ENCODE measurements around the gene HS2ST1.
A peak's percentile ranks its signal among the peaks of the same experiment; 100 is the strongest.
"Not testable (repeated sequence)": the region's sequence is repeated elsewhere in the genome, so short reads cannot be mapped to it uniquely, and the experiment has no call there.

Gene HS2ST1

GRCh38 chr1:86914601-86914997 is at the start of gene HS2ST1:
TSS of gene HS2ST1 (plus strand) at chr1:86914635.
- no peak for DNase-seq (ENCODE audit: low read depth)

DNA sequence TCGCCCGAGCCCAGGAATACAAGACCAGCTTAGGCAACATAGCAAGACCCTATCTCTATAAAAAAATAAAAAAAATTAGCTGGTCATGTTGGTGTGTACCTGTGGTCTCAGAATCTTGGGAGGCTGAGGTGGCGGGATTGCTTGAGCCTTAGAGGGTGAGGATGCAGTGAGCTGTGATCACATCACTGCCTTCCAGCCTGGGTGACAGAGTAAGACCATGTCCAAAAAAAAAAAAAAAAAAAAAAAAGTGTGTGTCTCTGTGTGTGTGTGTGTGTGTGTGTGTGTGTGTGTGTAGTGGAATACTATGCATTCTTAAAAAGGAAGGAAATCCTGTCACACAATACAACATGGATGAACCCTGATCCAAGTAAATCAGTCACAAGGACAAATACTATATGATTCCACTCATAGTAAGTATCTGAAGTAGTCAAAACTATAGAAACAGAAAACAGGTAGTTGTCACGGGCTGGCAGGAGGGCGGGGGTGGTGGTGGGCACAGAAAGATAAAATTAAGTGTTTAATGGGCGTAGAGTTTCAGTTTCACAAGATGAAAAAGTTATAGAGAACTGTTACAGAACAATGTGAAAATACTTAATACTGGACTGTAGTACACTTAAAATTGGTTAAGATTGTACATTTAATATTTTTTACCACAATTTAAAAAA is 48.3 kb upstream of the HS2ST1 start:
- no peak for DNase-seq (ENCODE audit: low read depth)

DNA sequence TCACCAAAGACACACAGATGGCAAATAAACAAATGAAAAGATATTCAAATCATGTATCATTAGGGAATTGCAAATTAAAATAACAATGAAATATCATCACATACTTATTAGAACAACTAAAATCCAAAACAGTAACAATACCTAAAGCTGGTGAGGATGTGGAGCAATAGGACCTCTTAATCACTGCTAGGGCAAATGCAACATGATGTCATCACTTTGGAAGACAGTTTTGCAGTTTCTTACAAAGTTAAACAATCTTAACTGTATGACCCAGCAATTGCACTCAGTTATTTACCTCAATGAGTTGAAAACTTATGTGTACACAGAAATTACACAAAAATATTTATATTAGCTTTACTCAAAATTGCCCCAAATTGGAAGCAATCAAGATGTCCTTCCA is 47.8 kb upstream of the HS2ST1 start:
- no peak for DNase-seq (ENCODE audit: low read depth)

DNA sequence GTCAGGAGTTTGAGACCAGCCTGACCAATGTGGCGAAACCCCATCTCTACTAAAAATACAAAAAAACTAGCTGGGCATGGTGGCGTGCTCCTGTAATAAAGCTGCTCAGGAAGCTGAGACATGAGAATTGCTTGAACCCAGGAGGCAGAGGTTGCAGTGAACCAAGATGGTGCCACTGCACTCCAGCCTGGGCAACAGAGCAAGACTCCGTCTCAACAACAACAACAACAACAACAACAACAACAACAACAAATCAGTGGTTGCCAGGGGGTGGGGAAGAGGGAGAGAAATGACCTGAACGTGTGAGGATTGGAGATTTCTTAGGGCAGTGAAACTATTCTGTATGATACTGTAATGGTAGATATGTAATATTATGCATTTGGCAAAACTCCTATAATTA is 47.2 kb upstream of the HS2ST1 start:
- not testable (repeated sequence) for DNase-seq (ENCODE audit: low read depth)

DNA sequence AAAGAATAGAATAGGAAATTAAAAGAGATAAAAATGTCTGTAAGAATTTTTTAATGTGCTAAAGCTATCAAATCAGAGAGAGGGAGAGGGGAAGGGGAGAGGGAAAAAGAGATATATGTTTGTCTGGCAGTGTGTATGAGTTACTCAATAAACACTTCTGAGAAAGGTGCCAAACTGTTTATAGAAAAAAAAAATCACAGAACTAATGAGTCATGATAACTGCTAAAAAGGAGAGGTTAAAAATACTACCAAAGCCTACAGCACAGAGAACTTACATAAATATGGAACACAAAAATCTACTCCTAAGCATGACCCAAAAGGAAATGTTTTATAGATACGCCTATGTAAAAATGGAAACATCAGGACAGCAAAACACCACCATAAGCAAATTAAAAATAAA is 46.0 kb upstream of the HS2ST1 start:
- no peak for DNase-seq (ENCODE audit: low read depth)

DNA sequence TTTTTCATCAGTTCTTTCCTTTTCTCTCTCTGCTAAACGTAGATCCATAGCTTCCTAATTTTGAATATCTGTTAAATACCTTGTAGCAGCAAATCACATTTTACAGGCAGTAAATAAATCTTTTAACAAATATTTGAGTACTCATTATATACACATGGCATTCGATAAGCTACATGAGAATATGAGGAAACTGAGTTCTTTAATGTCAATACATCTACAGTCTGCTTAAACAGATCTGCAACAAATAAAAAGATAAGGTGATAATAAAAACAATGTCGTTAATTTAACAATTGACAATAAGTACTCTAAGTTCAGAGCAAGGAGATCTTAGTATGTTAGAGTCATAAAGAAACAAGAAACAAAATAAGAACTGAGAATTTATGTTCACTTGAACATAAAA is 43.4 kb upstream of the HS2ST1 start:
- DNase-seq (ENCODE audit: low read depth): no peak

- no peak for DNase-seq (ENCODE audit: low read depth)
Observed at GRCh38 chr1:86872086-86872485, 42.3 kb upstream of the HS2ST1 start.

- no peak for DNase-seq (ENCODE audit: low read depth)
Observed at GRCh38 chr1:86875722-86876121, 38.7 kb upstream of the HS2ST1 start.

DNA sequence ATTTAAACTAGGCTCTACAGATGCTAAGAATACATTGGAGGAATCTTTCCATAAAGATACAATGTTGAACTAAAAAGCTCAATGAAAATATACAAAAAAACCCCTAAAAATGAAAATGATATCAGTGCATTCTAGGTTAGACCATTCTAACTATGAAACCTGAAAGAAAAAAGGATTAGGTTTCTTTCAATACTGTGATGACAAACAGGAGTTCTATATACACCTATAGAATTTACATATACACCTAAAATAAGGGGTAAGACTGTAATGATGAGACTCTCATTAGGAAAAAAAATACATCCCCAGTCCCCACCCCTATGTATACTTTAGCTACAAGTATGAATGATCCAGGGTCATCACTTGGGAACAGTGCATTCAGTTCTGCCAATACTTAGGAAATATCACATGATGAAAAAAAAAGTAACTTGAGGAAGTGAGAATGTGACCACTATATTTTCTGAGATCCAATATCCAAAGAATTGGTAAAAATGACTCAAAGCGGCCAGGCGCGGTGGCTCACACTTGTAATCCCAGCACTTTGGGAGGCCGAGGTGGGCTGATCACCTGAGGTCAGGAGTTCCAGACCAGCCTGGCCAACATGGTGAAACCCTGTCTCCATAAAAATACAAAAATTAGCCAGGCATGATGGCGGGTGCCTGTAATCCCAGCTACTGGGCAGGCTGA is 26.8 kb upstream of the HS2ST1 start:
- no peak for DNase-seq (ENCODE audit: low read depth)

DNA sequence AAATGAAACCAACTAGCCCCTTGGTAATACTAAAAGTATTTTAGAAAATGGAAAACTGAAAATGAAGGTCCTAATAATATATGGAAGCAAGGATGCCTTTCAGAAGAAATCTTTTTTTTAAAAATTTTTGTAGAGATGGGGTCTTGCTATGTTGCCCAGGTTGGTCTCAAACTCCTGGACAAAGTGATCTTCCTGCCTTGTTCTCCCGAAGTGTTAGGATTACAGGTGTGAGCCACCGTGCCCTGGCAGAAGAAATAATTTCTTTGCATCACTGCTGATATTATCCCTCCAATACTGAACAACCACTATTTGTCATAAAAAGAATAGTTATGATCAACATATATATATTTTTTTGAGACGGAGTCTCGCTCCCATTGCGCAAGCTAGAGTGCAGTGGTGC is 26.1 kb upstream of the HS2ST1 start:
- no peak for DNase-seq (ENCODE audit: low read depth)

GRCh38 chr1:86899401-86899800 is 15.0 kb upstream of the HS2ST1 start:
- not testable (repeated sequence) for DNase-seq (ENCODE audit: low read depth)

DNA sequence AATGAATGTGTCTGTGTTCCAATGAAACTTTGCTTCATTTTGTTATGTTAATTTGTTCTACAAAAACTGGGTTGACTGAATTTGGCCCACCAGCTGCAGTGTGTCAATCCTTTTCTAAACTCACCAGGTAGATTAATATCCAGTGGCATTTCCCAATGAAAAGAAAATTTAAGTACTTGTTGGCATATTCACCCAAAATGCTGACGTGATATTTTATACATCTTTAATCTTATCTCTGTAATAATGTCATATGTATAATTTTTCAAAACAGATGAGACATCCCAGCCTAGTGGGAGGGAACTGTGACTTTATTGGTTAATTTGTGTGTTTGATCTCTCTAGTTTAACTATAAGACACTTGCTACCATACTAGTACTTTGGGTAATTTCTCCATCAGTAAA is 8.6 kb upstream of the HS2ST1 start:
- DNase-seq (ENCODE audit: low read depth): no peak

DNA sequence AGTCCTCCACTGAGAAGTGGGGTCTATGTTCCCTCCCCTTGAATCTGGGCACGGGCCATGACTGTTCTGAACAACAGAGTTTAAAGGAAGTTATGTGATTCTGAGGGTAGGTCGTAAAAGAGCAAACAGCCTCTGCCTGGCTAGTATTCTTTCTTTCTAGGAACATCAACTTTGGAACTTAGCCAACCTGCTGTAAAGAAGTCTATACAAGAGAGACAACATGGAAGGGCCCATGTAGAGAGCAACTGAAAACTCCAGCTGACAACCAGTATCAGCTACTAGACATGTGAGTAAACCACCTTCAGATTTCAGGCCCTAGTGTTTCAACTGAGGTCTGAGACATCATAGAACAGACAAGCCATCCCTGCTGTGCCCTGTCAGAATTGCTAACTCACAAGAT is 8.0 kb upstream of the HS2ST1 start:
- DNase-seq (ENCODE audit: low read depth): no peak

GRCh38 chr1:86912281-86912900 is 2.0 kb upstream of the HS2ST1 start:
- DNase-seq (ENCODE audit: low read depth): no peak

DNA sequence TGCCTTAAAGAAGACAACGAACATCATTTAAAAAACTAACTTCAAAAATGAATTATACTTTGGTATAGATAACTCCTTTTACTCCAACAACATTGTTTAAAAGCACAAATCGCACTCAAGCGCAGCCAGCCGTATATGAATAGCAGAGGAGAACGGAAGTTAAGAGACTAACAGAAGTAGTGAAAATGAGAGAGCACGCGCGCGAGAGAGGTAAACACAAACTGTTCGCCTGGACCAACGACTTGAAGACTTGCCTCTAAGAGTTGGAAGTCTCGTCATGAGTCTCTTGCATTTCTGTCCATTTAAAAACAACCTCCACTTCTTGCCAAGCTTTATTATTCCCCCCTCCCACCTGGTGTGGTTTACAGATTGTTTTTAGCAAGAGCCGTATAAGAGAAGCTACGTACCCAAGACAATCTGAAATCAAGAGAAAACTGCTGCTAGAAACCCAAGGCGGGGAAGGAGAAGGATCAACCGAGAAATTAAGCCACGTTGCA is 988 bp upstream of the HS2ST1 start:
- peak; percentile 12 for DNase-seq (ENCODE audit: low read depth)

DNA sequence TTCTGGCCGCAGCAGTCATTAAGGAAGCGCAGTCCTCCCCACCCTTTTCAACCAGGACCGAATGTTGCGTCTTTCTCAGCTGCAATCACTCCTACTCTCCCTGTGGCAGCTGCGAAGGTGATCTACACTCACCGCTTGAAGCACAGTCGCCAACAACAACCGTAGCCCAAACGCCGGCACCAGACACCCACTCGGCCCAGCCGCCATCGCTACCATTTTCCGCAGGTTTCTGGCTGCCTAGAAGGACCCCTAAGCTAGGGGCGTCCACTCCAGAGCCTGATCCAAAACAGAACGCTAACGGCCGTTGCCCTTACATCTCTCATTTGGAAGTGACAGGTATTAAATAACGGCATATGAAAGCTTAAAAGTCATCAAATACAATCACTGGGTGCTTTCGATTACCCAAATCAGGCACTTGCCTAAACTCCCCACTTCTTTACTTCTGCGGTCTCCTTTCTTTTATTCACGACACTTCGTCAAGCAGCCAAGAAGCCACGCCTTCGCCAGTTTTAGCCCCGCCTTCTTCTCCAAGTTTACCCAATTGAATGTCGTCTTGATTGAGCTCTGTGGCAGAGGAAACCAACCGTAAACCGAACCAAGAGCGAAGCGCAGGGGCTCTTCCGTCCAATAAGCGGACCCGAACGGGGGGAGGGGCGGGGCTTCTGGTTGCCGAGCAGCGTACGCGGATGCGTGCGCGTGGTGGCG is 387 bp upstream of the HS2ST1 start, which contains the start of gene SELENOF:
TSS of gene SELENOF (minus strand) at position 231 of the 705 bp plus-strand sequence. CDS start at position 216, 15 bp downstream.
- DNase-seq (ENCODE audit: low read depth): peak; percentile 97

DNA sequence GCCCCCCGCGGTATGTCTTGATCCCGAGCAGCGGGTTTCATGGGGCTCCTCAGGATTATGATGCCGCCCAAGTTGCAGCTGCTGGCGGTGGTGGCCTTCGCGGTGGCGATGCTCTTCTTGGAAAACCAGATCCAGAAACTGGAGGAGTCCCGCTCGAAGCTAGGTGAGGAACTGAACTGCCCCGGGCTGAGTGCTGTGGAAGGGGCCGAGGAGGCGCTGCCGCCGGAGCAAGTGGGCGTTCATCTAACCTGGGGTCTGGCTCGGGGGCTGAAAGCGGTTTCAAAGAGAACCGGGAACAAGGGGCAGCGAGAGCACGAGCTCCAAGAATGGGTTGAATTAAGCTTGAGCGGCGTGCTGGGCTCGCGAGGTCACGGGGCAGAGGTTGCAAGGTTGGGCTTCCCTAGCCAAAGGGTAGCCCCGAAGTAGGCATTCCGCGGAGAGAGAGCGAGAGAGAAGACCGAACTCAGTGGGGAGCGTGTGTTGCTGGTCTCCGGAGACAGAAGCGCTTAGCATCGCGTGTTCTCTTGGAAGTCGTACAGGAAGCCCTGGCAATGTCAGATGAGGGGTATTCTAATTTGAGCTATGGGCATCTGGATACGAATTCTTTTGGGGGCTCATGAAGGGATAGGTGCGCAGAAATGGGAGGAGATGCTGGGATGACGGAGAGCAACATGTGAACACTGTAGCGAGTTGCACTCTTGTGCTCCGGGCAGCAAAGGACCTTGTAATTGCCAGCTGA is 732 bp downstream of the HS2ST1 start:
- DNase-seq (ENCODE audit: low read depth): peak; percentile 34

DNA sequence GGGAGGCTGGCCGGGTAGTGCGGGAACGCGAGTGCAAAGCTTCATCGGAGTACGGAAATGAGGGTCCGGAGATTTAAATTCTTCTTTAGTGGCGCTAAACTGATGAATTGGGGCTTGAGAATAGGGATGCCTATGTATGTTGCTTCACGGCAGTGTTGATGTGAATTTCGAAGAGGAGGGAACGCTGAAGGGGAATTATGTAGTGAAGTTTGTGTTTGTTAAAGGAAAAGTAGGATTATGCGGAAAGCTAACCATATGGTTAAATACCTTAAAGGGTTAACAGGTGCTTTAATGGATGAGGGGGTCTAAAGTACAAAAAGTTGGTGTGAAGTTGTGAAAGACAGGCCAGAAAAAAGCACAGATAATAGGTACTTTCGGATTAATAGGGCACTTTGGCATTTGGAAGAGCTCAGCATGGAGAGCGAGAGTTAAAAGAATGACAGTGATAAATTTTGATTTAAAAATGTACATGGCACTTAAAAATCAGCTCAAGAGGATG is 1.4 kb downstream of the HS2ST1 start:
- DNase-seq (ENCODE audit: low read depth): no peak

DNA sequence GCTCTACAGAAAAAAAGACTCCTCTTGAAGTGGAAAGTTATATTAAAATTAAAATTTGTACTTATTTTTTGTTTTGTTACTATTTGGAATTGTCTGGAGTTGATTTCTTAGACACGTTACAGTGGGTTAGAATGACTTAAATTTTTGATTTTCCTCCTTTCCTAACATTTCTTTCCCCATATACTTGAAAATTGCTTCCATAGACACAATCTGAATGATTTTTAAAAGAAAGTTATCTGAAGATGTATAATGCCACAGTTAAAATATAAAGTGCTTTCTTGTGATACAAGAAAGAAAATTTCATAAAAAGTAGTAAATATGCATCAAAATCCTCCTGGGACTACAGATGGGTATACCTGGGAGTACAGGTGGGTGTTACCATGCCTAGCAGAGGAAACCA is 2.3 kb downstream of the HS2ST1 start:
- DNase-seq (ENCODE audit: low read depth): no peak

DNA sequence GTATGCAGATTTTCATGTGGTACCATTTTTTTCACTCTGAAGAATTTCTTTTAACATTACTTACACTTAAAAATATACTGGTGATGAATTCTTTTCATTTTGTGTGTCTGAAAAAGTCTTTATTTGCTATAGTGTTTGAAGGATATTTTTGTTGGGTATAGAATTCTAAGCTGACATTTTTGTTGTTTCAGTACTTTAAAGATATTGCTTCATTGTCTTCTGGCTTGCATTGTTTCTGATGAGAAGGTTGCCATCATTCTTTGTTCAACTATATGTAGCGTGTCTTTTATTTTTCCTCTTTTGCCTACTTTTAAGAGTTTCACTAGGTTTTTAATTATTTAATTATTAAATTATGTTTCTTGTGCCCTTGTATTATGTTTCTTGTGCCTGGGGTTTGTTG is 8.0 kb downstream of the HS2ST1 start:
- DNase-seq (ENCODE audit: low read depth): no peak

DNA sequence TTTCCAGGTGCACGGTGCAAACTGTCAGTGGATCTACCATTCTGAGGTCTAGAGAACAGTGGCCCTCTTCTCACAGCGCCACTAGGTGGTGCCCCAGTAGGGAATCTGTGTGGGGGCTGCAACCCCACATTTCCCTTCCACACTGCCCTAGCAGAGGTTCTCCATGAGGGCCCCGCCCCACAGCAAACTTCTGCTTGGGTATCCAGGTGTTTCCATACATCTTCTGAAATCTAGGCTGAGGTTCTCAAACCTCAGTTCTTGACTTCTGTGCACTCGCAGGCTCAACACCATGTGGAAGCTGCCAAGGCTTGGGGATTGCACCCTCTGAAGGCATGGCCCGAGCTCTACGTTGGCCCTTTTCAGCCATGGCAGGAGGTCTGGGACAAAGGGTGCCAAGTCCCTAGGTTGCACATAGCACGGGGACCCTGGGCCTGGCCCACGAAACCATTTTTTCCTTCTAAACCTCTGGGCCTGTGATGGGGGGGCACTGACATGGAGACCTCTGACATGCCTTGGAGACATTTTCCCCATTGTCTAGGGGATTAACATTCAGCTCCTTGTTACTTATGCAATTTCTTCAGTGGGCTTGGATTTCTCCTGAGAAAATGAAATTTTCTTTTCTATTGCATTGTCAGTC is 10.0 kb downstream of the HS2ST1 start:
- DNase-seq (ENCODE audit: low read depth): no peak

Data from activated T-cell treated with anti-CD3 and anti-CD28 coated beads for 48 hours (primary cell).